HepG2 (cell line): ENCODE data around the gene THBD. TPM values are rescaled to one million over a fixed set of nuclear protein-coding genes. Genes with fewer than 3 reads are reported as not detected.

Source experiments
- ATAC-seq: fragments of 200-7000 bp; cut with Tn5 transposase; 3 replicates; pipeline ENCODE4 v1.9.1; 2020; ENCODE audit warnings: mild to moderate bottlenecking, moderate library complexity
- BruUV-seq: library from RNA; stranded (reverse); fragments of 400-500 nt; replicated peaks from 2 replicates; lab custom pipeline; 2021; lab: Mats Ljungman, UMichigan
- CTCF ChIA-PET: fragments of 300-600 bp; formaldehyde crosslinking; extraction: SDS; loops from one replicate; lab custom pipeline; 2021; ENCODE audit warnings: low total read pairs, inconsistent platforms, low intra/inter-chr PET ratio; lab: Yijun Ruan, JAX
- POLR2A ChIA-PET: fragments of 350-600 bp; sonication (Branson Sonifier 250); formaldehyde crosslinking; loops from one replicate; lab custom pipeline; 2020; ENCODE audit warnings: antibody characterized with exemption, inconsistent platforms; lab: Yijun Ruan, JAX
- DNase-seq: peaks from one replicate; pipeline ENCODE4 v3.0.0-alpha.2; 2015; ENCODE audit warnings: low spot score
- FAIRE-seq: peaks from 3 replicates; lab custom pipeline; 2011; peaks lifted over from hg19 to GRCh38; lab: Jason Lieb, UNC
- H2AFZ ChIP-seq: one replicate; pipeline ENCODE4 v1.6.1; 2011; ENCODE audit warnings: low read length, inconsistent platforms
- H3K27ac ChIP-seq: fragments of 300-600 bp; 3 replicates; pipeline ENCODE4 v1.8.0; 2011; ENCODE audit warnings: mixed run types, mild to moderate bottlenecking, mixed read lengths, low read length, inconsistent platforms; ENCODE audit not compliant: insufficient read depth; ENCODE audit errors: extremely low read length
- H3K27me3 ChIP-seq, 2 experiments: fragments of 200-600 bp in 1 of 2; 2 replicates in 1 of 2; 3 replicates in 1 of 2; pipeline versions ENCODE4 v1.6.0 to v1.8.0; 2011; ENCODE audit warnings: low read length in 2 of 2, mild to moderate bottlenecking in 2 of 2, moderate library complexity in 2 of 2, inconsistent platforms in 1 of 2; ENCODE audit not compliant: insufficient read depth in 2 of 2, control insufficient read depth in 1 of 2
- H3K36me3 ChIP-seq, 2 experiments: fragments of 200-600 bp in 1 of 2; replicated peaks in 1 of 2; 2 replicates in 1 of 2; 3 replicates in 1 of 2; pipeline versions ENCODE4 v1.5.1 to v1.8.0; 2011; ENCODE audit warnings: low read length in 2 of 2, inconsistent platforms in 1 of 2; ENCODE audit not compliant: insufficient read depth in 2 of 2, control insufficient read depth in 1 of 2
- H3K4me1 ChIP-seq: 2 replicates; pipeline ENCODE4 v1.5.1; 2012; ENCODE audit warnings: low read length, inconsistent platforms; ENCODE audit not compliant: insufficient read depth
- H3K4me2 ChIP-seq: 2 replicates; pipeline ENCODE4 v1.6.0; 2011; ENCODE audit warnings: low read depth, low read length, inconsistent platforms
- H3K4me3 ChIP-seq, 3 experiments: fragments of 200-600 bp in 1 of 3; sonication (generic), shearing (Covaris generic) in 1 of 3; replicated peaks in 1 of 3; 2 replicates each; pipeline ENCODE4 v1.5.1; 2011 to 2016; ENCODE audit warnings: low read length in 3 of 3, inconsistent platforms in 2 of 3, low read depth in 2 of 3, mild to moderate bottlenecking in 2 of 3, control low read depth in 1 of 3, mixed read lengths in 1 of 3; ENCODE audit not compliant: insufficient read depth in 1 of 3
- H3K79me2 ChIP-seq: one replicate; pipeline ENCODE4 v1.6.1; 2011; ENCODE audit warnings: low read length, inconsistent platforms; ENCODE audit not compliant: insufficient read depth
- H3K9ac ChIP-seq: 2 replicates; pipeline ENCODE4 v1.6.0; 2011; ENCODE audit warnings: mild to moderate bottlenecking, low read depth, low read length, inconsistent platforms; ENCODE audit not compliant: insufficient read depth
- H3K9me3 ChIP-seq: 2 replicates; pipeline ENCODE4 v1.5.1; 2012; ENCODE audit warnings: mild to moderate bottlenecking, low read length
- H4K20me1 ChIP-seq: 2 replicates; pipeline ENCODE4 v1.6.0; 2011; ENCODE audit warnings: inconsistent platforms, mild to moderate bottlenecking, low read length, moderate library complexity; ENCODE audit not compliant: insufficient read depth
- CBX1 ChIP-seq: IDR thresholded peaks from one replicate; pipeline ENCODE4 v1.6.1; 2016; ENCODE audit warnings: antibody characterized with exemption, low read depth
- ETV6 ChIP-seq: sonication (generic); formaldehyde crosslinking; conservative IDR thresholded peaks from 2 replicates; pipeline ENCODE4 v1.4.0; 2020; ENCODE audit warnings: missing genetic modification reagents
- MIXL1 ChIP-seq: IDR thresholded peaks from 2 replicates; pipeline ENCODE4 v1.6.1; 2016
- MXD4 ChIP-seq: IDR thresholded peaks from 2 replicates; pipeline ENCODE4 v1.6.1; 2016; ENCODE audit warnings: mild to moderate bottlenecking, missing biosample characterization, missing genetic modification reagents
- SIN3A ChIP-seq: IDR thresholded peaks from 2 replicates; pipeline ENCODE4 v1.6.1; 2011; ENCODE audit warnings: low read depth, mild to moderate bottlenecking, control low read depth, low read length, borderline replicate concordance
- STAT5B ChIP-seq: sonication (generic); formaldehyde crosslinking; IDR thresholded peaks from 2 replicates; pipeline ENCODE4 v1.4.0; 2020; ENCODE audit warnings: missing genetic modification reagents
- THAP11 ChIP-seq: IDR thresholded peaks from 2 replicates; pipeline ENCODE4 v1.6.1; 2016; ENCODE audit warnings: missing biosample characterization, missing genetic modification reagents
- ZKSCAN8 ChIP-seq: IDR thresholded peaks from 2 replicates; pipeline ENCODE4 v1.6.1; 2016; ENCODE audit warnings: borderline replicate concordance, missing genetic modification reagents, missing compliant biosample characterization
- ZNF180 ChIP-seq: sonication (generic); formaldehyde crosslinking; IDR thresholded peaks from 2 replicates; pipeline ENCODE4 v1.4.0; 2020; ENCODE audit warnings: low read depth, missing genetic modification reagents, borderline replicate concordance
- ZNF333 ChIP-seq: sonication (generic); formaldehyde crosslinking; IDR thresholded peaks from 2 replicates; pipeline ENCODE4 v1.4.0; 2020; ENCODE audit warnings: mild to moderate bottlenecking, missing genetic modification reagents, borderline replicate concordance
- ZNF350 ChIP-seq: sonication (generic); formaldehyde crosslinking; IDR thresholded peaks from 2 replicates; pipeline ENCODE4 v1.4.0; 2020; ENCODE audit warnings: mild to moderate bottlenecking, low read depth, missing genetic modification reagents, borderline replicate concordance
- ZNF546 ChIP-seq: sonication (generic); formaldehyde crosslinking; conservative IDR thresholded peaks from 2 replicates; pipeline ENCODE4 v1.8.1; 2023; ENCODE audit warnings: mild to moderate bottlenecking, missing genetic modification reagents
- ZNF569 ChIP-seq: sonication (generic); formaldehyde crosslinking; IDR thresholded peaks from 2 replicates; pipeline ENCODE4 v1.5.0; 2020; ENCODE audit warnings: mild to moderate bottlenecking, missing genetic modification reagents, moderate library complexity, borderline replicate concordance
- ZNF629 ChIP-seq: sonication (generic); formaldehyde crosslinking; conservative IDR thresholded peaks from 2 replicates; pipeline ENCODE4 v1.5.0; 2020; ENCODE audit warnings: missing genetic modification reagents
- WGBS: methylation state at CpG from one replicate; pipeline ENCODE4 v1.1.6; 2017; ENCODE audit warnings: low lambda C conversion rate; 5-methylcytosine and 5-hydroxymethylcytosine counted together
- in situ Hi-C: cut with HindIII; loops from 2 replicates; pipeline ENCODE4 v1.10.0; 2017; ENCODE audit warnings: low pct_unique_long_range_greater_than_20kb; ENCODE audit not compliant: extremely low pct_ligation_motif_present
- intact Hi-C: fragments of 100-400 bp; cut with micrococcal nuclease; formaldehyde crosslinking; loops from one replicate; pipeline ENCODE4 v1.10.0; 2022; ENCODE audit not compliant: unreplicated experiment
- polyA plus RNA-seq, 8 experiments: library from polyadenylated mRNA; depleted of rRNA in 3 of 8; stranded (reverse) in 7 of 8; unstranded in 1 of 8; fragments of >200 nt; fragmentation: Illumina TruSeq in 4 of 8; extraction: Trizol in 4 of 8; gene quantifications; 2 replicates each; pipeline versions ENCODE4 v1.2.1 to v1.2.3, GENCODE V29; 2011 to 2016; ENCODE audit warnings: low read depth in 4 of 8, missing spikeins in 1 of 8, mixed read lengths in 1 of 8; ENCODE audit not compliant: insufficient read depth in 1 of 8
- total RNA-seq, 5 experiments: library from RNA; depleted of rRNA; stranded (reverse); fragments of >200 nt; fragmentation: Illumina TruSeq; extraction: Trizol; gene quantifications; 2 replicates each; pipeline ENCODE4 v1.2.3, GENCODE V29; 2016; ENCODE audit warnings: low read depth in 1 of 5
- TF ChIP-seq, protein P1 (sequence below): sonication (generic); formaldehyde crosslinking; IDR thresholded peaks from 2 replicates; pipeline ENCODE4 v1.8.0; 2022; ENCODE audit warnings: missing genetic modification reagents, mild to moderate bottlenecking, borderline replicate concordance
- TF ChIP-seq, protein P2 (sequence below): IDR thresholded peaks from 2 replicates; pipeline ENCODE4 v1.6.1; 2012; ENCODE audit warnings: low read length, improper control_type of control experiment
- TF ChIP-seq, protein P3 (sequence below): sonication (generic); formaldehyde crosslinking; IDR thresholded peaks from 2 replicates; pipeline ENCODE4 v1.5.1; 2020; ENCODE audit warnings: missing genetic modification reagents, mild to moderate bottlenecking, borderline replicate concordance
- TF ChIP-seq, protein P4 (sequence below): IDR thresholded peaks from 2 replicates; pipeline ENCODE4 v1.4.0; 2020; ENCODE audit warnings: mild to moderate bottlenecking, missing genetic modification reagents

THBD gene
- total and polyA plus RNA-seq, 2 of the 13 experiments (the other 11 are each of a cell fraction or from before 2014, with no cell fraction given), result 0.03 TPM; not detected in 1

DNA sequence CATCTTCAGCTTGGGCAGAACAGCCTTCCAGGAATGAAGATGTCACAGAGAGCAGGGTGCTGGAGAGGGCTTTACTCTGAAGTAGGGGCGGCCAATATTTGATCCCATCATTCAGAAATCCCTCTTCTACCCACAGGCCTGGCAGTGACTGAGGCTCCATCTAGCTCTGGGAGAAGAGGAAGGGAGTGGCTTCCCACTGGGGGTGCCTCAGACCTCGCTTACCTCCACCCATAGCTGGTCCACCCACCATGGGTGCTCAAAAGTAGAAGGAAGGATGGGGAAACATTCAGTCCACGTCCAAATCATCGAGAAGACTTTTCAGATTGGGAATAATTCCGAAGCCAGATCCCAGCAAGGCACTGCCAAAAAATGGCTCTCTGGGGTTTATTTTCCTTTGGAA, 11.8 kb upstream of the THBD start:
- ATAC-seq, result no peak
- H4K20me1 ChIP-seq, result no peaks in the 10 kb centered on the region
- no peaks in the 10 kb centered on the region for H3K9me3 ChIP-seq
- in situ Hi-C loops, result no loop called here
- H2AFZ ChIP-seq, result no peak overlapping the region
- no peak overlapping the region for H3K9ac ChIP-seq
- no peaks in the 10 kb centered on the region for H3K79me2 ChIP-seq
- ChIA-PET CTCF (no interaction called here), POLR2A (no interaction called here)
- no peaks in the 10 kb centered on the region for H3K27me3 ChIP-seq
- H3K36me3 ChIP-seq, result no peaks in the 10 kb centered on the region
- 22% methylated on average over 5 of the region's 5 CpGs for WGBS
- H3K4me2 ChIP-seq, result no peak overlapping the region
- DNase-seq, result no peak
- H3K4me1 ChIP-seq, result peaks cover 9% of the 10 kb centered on the region
- intact Hi-C loops, result no loop called here
- no peak overlapping the region for H3K27ac ChIP-seq
- no TSS peak for BruUV-seq
- H3K4me3 ChIP-seq, result no peak overlapping the region
- no peak for FAIRE-seq
- TF ChIP-seq CBX1 (no peak), ZNF350 (CRISPR knock-in tag) (no peak), THAP11 (no peak), ZNF546 (CRISPR knock-in tag) (no peak), ZKSCAN8 (CRISPR knock-in tag) (no peak), SIN3A (no peak), ZNF333 (CRISPR knock-in tag) (no peak), ETV6 (CRISPR knock-in tag) (no peak), STAT5B (CRISPR knock-in tag) (no peak), MXD4 (CRISPR knock-in tag) (no peak), MIXL1 (CRISPR knock-in tag) (no peak), ZNF629 (CRISPR knock-in tag) (no peak), ZNF569 (no peak), ZNF180 (CRISPR knock-in tag) (no peak)
- TF ChIP-seq, protein P1, sequence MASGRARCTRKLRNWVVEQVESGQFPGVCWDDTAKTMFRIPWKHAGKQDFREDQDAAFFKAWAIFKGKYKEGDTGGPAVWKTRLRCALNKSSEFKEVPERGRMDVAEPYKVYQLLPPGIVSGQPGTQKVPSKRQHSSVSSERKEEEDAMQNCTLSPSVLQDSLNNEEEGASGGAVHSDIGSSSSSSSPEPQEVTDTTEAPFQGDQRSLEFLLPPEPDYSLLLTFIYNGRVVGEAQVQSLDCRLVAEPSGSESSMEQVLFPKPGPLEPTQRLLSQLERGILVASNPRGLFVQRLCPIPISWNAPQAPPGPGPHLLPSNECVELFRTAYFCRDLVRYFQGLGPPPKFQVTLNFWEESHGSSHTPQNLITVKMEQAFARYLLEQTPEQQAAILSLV (CRISPR knock-in tag), result no peak
- TF ChIP-seq, protein P2, sequence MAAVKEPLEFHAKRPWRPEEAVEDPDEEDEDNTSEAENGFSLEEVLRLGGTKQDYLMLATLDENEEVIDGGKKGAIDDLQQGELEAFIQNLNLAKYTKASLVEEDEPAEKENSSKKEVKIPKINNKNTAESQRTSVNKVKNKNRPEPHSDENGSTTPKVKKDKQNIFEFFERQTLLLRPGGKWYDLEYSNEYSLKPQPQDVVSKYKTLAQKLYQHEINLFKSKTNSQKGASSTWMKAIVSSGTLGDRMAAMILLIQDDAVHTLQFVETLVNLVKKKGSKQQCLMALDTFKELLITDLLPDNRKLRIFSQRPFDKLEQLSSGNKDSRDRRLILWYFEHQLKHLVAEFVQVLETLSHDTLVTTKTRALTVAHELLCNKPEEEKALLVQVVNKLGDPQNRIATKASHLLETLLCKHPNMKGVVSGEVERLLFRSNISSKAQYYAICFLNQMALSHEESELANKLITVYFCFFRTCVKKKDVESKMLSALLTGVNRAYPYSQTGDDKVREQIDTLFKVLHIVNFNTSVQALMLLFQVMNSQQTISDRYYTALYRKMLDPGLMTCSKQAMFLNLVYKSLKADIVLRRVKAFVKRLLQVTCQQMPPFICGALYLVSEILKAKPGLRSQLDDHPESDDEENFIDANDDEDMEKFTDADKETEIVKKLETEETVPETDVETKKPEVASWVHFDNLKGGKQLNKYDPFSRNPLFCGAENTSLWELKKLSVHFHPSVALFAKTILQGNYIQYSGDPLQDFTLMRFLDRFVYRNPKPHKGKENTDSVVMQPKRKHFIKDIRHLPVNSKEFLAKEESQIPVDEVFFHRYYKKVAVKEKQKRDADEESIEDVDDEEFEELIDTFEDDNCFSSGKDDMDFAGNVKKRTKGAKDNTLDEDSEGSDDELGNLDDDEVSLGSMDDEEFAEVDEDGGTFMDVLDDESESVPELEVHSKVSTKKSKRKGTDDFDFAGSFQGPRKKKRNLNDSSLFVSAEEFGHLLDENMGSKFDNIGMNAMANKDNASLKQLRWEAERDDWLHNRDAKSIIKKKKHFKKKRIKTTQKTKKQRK, result no peak
- TF ChIP-seq, protein P3, sequence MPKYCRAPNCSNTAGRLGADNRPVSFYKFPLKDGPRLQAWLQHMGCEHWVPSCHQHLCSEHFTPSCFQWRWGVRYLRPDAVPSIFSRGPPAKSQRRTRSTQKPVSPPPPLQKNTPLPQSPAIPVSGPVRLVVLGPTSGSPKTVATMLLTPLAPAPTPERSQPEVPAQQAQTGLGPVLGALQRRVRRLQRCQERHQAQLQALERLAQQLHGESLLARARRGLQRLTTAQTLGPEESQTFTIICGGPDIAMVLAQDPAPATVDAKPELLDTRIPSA (CRISPR knock-in tag), result no peak
- TF ChIP-seq, protein P4, sequence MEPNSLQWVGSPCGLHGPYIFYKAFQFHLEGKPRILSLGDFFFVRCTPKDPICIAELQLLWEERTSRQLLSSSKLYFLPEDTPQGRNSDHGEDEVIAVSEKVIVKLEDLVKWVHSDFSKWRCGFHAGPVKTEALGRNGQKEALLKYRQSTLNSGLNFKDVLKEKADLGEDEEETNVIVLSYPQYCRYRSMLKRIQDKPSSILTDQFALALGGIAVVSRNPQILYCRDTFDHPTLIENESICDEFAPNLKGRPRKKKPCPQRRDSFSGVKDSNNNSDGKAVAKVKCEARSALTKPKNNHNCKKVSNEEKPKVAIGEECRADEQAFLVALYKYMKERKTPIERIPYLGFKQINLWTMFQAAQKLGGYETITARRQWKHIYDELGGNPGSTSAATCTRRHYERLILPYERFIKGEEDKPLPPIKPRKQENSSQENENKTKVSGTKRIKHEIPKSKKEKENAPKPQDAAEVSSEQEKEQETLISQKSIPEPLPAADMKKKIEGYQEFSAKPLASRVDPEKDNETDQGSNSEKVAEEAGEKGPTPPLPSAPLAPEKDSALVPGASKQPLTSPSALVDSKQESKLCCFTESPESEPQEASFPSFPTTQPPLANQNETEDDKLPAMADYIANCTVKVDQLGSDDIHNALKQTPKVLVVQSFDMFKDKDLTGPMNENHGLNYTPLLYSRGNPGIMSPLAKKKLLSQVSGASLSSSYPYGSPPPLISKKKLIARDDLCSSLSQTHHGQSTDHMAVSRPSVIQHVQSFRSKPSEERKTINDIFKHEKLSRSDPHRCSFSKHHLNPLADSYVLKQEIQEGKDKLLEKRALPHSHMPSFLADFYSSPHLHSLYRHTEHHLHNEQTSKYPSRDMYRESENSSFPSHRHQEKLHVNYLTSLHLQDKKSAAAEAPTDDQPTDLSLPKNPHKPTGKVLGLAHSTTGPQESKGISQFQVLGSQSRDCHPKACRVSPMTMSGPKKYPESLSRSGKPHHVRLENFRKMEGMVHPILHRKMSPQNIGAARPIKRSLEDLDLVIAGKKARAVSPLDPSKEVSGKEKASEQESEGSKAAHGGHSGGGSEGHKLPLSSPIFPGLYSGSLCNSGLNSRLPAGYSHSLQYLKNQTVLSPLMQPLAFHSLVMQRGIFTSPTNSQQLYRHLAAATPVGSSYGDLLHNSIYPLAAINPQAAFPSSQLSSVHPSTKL, result no peak
